ENCODE results near the gene SPEN.
"Not testable (repeated sequence)": the region's sequence is repeated elsewhere in the genome, so short reads cannot be mapped to it uniquely, and the experiment has no call there.

Gene SPEN

DNA sequence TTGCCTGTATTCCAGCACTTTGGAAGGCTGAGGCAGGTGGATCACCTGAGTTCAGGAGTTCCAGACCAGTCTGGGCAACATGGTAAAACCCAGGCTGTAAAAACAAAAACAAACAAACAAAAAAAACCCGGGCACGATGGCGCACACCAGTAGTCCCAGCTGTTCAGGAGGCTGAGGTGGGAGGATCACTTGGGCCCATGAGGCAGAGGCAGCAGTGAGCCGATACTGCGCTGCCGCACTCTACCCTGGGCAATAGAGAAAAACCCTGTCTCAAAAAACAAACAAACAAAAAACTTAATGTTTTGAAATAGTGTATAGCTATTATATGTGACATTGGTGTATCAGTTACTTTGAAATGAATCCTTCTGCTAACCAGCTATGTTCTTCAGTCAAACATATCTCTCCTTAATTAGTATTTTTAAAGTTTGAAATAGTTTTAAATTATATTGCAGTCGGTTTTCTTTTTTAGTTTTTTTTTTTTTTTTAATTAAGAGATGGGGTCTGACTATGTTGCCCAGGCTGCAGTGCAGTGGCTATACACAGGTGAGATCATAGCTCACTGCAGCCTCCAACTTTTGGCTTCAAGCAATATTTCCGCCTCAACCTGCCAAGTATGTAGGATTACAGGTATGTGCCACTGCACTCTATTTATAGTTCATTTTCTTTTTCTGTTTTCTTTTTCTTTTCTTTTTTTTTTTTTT is 11.3 kb downstream of the SPEN start:
- no peak for DNase-seq

DNA sequence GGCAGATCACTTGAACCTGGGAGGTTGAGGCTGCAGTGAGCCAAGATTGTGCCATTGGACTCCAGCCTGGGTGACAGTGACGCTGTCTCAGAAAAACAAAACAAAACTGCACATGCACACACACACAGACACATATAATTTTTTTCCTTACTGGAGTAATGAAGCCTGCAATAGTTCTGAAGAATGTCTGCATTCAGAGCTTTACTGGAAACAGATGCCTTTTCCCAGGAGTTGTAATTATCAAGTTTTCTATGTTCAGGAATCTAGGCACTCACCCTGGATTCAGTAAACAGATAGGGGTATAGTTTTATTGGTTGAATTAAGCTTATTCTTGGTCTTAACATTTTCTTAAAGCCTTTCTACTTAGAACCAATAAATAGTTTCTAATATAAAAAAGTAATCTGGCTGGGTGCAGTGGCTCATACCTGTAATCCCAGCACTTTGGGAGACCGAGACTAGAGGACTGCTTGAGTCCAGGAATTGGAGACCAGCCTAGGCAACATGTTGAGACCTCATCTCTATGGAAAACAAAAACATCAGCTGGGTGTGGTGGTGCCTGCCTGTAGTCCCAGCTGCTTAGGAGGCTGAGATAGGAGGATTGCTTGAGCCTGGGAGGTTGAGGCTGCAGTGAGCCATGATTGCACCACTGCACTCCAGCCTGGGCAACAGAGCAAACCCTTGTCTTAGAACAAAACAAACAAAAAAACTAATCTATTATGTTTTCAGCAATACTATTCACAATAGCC is 15.8 kb downstream of the SPEN start:
- DNase-seq: no peak

GRCh38 chr1:15866721-15867201 is 19.3 kb downstream of the SPEN start:
- DNase-seq: peak; percentile 22

- DNase-seq: no peak
These were observed 19.8 kb downstream of the SPEN start for GRCh38 chr1:15867288-15867687.

DNA sequence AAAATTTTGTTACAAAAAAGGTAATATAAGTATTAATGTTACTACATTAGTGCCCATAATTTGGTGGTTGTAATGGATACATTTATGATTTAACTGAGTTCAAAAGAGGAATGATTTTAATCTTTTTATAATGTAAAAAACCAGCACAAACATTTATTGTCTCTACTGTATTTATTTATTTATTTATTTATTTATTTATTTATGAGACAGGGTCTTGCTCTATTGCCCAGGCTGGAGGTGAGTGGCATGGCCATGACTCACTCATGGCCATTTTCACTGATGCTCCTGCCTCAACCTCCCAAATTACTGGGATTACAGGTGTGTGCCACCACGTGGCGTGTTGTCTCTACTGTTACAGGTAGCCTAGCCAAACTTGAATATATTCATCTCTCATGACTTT is 21.9 kb downstream of the SPEN start:
- DNase-seq: no peak

DNA sequence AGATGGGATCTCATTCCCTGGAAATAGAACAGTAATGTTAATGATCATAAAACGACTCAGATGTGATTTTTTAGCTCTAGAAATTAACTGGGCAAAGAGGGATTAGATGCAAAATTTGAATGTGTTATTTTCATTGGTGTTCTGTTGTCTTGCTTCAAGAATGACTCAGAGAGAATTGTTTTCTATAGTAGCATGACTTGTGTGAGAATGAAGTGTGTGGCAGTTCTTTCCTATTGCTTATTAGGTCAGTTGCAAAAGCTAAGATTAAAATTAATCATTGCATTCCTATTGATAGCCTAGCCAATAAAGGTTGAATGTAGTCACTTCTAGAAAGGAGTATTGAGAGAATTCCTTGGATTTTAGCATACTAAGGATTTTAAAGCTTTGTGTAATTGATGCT is 22.9 kb downstream of the SPEN start:
- no peak for DNase-seq

- no peak for DNase-seq
These were observed 27.0 kb downstream of the SPEN start for GRCh38 chr1:15874471-15874870.

DNA sequence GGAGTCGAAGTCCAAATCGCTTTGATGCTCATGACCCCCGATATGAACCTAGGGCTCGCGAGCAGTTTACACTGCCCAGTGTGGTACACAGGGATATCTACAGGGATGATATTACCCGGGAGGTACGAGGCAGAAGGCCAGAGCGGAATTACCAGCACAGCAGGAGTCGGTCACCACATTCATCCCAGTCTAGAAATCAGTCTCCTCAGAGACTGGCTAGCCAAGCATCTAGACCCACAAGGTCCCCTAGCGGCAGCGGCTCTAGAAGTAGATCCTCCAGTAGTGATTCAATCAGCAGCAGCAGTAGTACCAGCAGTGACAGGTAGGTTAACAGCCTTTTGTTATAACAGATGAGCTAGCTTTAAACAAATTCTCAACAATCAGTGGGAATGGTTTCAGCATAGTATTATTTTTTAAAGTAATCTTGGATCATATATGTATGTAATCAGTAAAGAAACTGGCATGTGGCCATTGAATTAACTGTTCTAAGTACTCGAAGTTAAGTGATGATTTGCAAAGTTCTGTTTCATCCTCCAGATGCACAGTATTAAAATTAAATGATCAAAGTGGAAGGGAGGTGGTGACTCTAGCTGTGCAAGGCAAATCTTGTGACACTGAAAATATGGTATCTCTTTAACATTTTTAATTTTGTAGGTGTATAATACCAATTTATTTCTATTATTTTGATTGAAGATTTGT is 29.0 kb downstream of the SPEN start:
- no peak for DNase-seq

DNA sequence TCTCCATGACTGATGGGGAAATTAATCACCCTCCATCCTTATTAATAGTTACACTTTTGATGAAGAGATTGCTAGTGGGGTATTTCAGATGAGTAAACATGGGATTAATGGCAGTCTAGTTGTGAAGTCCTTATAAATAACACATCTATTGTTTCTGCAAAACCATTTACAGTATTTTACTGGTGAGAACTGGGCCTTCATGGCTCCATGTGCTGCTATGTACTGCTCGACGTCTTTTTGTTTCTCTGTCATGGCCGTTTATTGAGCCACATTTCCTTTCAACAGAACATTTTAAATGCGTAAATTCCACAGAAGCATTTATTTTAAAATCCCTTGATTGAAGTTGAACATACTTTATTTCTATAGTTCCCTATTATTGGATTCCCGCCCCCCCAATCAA is 34.5 kb downstream of the SPEN start:
- no peak for DNase-seq

DNA sequence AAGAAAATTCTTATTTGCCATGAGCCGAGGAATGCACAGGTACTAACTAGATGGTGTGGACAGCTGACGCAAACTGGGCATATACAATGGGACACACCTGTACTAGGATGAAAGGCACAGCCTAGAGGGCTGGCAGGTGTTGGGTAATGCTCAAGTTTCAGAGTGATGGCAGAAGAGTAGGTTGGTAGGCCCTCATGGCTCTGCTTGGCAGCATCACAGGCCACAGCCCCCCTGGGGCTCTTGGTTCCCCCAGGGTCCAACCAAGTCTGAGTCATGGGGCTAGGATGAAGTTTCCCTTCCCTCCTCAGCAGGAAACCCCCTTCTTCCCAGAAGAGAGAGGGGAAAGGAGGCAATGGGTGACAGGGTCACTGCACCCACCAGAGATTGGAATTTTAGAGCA is 35.2 kb downstream of the SPEN start:
- DNase-seq: no peak

DNA sequence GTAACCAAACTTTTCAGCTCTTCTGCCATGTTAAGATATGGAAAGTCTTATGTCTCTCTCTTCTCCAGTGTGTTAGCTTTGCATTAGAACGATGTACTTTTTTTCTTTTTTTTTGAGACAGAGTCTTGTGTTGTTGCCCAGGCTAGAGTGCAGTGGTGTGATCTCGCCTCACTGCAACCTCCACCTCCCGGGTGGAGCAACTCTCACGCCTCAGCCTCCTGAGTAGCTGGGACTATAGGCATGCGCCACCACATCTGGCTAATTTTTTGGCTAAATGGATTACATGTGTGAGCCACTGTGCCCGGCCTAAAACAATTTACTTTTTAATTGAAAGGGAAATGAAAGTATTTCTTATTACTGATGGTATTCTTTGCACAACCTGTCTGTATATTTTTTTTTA is 35.8 kb downstream of the SPEN start:
- no peak for DNase-seq

- no peak for DNase-seq
These were observed 37.0 kb downstream of the SPEN start for GRCh38 chr1:15884477-15884876.

DNA sequence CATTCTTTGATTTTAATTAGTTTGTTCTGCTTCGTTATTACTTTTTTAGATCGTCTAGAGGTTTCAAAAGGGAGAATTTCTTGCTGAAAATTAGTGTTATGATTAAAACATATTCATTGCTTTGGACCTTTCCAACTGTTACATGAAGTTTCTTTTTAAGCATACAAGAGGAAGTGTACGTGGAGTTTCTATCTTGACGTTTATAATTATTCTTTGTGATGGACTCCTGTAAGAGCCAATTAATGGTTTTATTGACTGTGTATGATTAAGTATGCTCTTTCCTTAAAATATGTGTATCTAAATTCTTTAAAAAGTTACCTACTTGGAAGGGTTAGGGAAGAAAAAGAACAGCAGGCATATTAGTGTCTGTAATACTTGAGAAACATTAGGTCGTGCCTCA is 37.8 kb downstream of the SPEN start:
- no peak for DNase-seq

GRCh38 chr1:15885701-15886610 is 38.4 kb downstream of the SPEN start:
- peak; percentile 85 for DNase-seq

DNA sequence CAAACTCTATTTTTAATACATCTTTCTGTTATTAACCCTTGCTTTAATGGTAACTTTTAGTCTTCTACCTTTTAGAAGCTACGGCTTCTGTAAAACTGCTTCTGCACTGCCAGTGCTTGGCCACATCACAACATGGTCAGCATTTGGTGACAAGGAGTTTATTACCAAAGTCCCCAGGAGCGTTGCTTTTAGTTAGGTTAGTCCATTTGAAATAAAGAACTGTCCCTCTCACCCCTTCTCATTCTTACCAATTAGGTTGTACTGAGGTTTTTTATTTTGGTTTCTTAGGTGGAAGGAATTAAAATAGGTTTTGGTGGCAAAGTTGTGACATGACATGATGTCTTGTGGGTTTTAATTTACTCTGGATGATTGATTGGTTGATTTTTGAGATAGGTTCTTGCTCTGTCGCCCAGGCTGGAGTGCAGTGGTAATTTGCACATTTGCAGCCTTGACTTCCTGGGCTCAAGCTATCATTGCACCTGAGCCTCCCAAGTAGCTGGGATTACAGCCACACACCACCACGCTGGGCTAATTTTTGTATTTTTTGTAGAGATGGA is 39.2 kb downstream of the SPEN start:
- no peak for DNase-seq

GRCh38 chr1:15892857-15893599 is 45.5 kb downstream of the SPEN start:
- DNase-seq: not testable (repeated sequence)

DNA sequence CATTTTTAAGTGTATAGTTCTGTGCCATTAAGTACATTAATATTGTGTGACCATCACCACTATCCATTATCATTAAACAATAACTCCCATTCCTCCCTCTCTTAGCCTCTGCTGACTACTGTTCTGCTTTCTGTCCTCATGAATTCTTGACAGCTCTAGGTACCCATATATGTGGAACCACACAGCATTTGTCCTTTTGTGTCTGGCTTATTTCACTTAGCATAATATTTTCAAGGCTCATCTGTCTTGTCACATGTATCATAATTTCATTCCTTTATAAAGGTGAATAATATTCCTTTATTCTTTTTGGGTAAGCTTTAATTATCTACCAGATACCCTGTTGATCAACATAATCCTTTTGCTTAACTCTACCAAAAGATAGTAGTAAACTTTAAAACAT is 47.7 kb downstream of the SPEN start:
- no peak for DNase-seq

GRCh38 chr1:15896841-15897610 is 49.5 kb downstream of the SPEN start:
- not testable (repeated sequence) for DNase-seq

- DNase-seq: no peak
These were observed 51.8 kb downstream of the SPEN start for GRCh38 chr1:15899266-15899665.

DNA sequence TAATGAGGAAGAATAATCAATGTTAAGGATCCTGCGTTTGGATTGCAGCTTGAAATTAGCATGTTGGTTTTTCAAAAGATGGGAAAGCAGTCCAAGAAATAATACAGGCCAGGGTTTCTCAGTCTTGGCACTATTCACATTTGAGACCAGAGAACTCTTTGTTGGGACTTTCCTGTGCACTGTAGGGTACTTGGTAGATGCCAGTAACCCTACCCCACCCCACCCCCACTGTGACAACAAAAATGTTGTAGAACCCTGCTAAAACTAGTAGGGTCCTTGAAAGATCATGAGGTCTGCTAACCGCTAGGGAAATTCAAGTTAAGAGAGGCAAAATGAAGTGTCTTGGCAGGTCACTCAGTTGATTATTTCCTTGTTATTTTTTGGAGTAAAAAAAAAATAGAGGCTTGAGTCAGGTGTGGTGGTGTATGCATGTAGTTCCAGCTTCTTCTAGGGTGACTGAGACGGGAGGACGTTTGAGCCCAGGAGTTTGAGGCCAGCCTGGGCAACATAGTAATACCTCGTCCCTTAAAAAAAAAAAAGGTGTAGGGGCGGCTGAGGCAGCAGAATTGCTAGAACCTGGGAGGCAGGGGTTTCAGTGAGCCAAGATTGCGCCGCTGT is 53.3 kb downstream of the SPEN start:
- no peak for DNase-seq

All from NCI-H526 treated with DMSO at 0.1 percent for 48 hours (cell line).